Myocyte (in vitro differentiated cells): Measurements from ENCODE around the gene TTC29. TPM values are rescaled to one million over a fixed set of nuclear protein-coding genes. Genes with fewer than 3 reads are reported as not detected.
"Not testable (repeated sequence)": the region's sequence is repeated elsewhere in the genome, so short reads cannot be mapped to it uniquely, and the experiment has no call there.

Source experiments
- DNase-seq: peaks from one replicate; pipeline ENCODE4 v3.0.0-alpha.2; 2012; ENCODE audit warnings: low read depth
- total RNA-seq: library from RNA; depleted of rRNA; stranded (reverse); fragments of >200 nt; gene quantifications from 2 replicates; pipeline ENCODE4 v1.2.3, GENCODE V29; 2014

TTC29 gene
- total RNA-seq, 1 donor from 2014 or later, result not detected

DNA sequence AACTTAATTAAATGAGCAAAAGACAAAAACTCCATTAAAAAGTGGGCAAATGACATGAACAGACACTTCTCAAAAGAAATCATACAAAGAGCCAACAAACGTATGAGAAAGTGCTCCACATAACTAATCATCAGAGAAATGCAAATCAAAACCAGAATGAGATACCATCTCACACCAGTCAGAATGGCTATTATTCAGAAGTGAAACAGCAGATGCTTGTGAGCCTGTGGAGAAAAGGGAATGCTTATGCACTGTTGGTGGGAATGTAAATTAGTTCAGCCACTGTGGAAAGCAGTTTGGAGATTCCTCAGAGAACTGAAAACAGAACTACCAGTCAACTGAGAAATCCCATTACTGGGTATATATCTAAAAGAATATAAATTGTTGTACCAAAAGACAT, 222.1 kb downstream of the TTC29 start:
- DNase-seq, result not testable (repeated sequence)

- no peak for DNase-seq
Observed at GRCh38 chr4:146709956-146710355, 235.7 kb downstream of the TTC29 start.

- no peak for DNase-seq
Observed at GRCh38 chr4:146699910-146700309, 245.8 kb downstream of the TTC29 start.

- no peak for DNase-seq
Observed at GRCh38 chr4:146674829-146675570, 270.7 kb downstream of the TTC29 start.

GRCh38 chr4:146663968-146664311, 281.7 kb downstream of the TTC29 start:
- DNase-seq, result not testable (repeated sequence)

- DNase-seq, result no peak
Observed at GRCh38 chr4:146661367-146661766, 284.3 kb downstream of the TTC29 start.
